Right lobe of liver (tissue), 4 donors: ENCODE results near the gene IGSF21.

Experiments used
- CTCF ChIP-seq, 4 donors: fragments of 200-600 bp in 3 of 4; fragments of 450-650 bp in 1 of 4; IDR thresholded peaks; one replicate each; pipeline versions ENCODE4 v1.5.1 to v1.8.0; 2016 to 2022; ENCODE audit warnings: antibody characterized with exemption in 4 of 4, mild to moderate bottlenecking in 2 of 4
- POLR2A ChIP-seq: fragments of 450-650 bp; IDR thresholded peaks from one replicate; pipeline ENCODE4 v1.6.1; 2017; ENCODE audit warnings: antibody characterized with exemption, mild to moderate bottlenecking
- donor health status: DM: no; HTN: no; CAD: no.
- donor health status: DM: no; HTN: no; CAD: no.
- donor health status: DM: no; HTN: yes; CAD: no.

DNA sequence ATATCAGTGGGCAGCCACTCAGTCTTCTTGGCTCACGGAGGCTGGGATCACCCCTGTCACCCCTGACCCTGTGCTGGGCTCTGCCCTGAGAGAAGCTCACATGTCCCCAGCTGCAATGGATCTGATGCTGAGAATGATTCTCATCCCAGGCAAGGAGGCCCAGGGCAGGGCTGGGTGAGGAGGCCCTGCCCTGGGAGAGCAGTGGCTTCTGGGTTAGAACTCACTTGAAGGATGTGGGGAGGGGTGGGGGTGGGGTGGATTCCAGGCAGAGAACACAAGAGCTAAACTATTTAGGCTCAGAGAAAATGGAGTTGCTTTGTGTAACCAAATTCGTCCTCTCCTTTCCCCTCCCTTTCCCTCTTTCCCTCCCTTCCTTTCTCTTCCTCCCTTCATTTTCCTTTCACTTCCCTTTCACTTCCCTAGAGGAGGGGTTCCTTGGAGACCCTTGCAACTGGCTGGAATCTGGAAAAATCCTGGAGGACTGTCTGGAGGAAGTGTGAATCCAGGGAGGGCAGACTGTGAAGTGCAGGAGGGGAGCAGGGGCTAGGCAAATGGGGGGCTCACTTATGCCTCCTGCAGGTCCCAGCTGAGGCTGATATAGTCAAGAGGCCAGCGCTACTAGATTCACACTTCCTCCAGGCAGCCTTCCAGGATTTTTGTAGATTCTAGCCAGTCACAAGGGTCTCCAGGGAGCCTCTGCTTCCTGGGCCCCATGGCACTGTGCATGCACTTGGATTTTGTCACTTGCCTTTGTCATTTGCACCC, 47.0 kb downstream of the IGSF21 start:
- TF ChIP-seq POLR2A (no peak), CTCF (IDR thresholded peaks at IDR 0.05) (no peak)
